Brain pericyte (primary cell): ENCODE measurements around the gene PPP2R2C.

Experiments used
- DNase-seq: peaks from one replicate; pipeline ENCODE4 v3.0.0-alpha.2; 2012; ENCODE audit warnings: low read depth, low spot score

PPP2R2C gene

DNA sequence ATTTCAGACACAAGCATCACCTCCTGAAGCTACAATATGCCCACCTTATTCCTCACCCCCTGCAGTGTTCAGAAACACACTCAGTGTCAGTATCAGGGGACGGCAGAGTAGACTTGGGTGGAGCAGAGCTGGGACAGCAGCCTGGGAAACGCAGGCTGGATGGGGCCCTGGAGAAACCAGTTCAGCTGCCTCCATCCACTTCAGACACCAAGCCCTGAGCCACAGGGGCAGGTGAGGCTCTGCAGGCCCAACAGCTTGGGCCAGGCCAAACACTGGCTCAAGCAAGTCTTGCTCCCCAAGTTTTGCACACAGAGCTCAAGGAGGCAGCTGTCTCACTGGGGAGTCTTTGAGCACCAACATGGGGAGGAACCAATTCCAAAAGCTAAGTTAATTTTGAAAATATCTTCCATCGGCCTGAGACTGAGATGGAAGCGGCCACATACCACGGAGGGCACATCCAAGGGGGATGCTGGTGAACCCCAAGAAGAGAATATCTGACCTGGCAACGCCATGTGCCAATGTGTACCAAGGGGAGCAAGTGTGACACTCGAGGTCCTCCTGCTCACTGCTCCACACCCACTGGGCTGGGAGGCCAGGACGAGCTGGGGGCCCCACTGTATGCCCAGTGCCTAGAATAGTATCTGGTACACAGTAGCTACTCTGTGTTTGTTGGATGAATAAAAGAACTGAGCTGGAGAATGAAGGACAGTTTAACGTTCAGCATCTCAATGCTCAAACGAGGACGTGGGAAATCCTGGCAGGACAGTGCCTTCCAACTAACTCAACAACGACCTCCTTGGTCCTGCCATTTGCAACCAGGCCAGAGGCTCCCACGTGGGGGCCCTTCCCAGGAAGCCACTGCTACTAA lies 45.6 kb downstream of the PPP2R2C start:
- no peak for DNase-seq

DNA sequence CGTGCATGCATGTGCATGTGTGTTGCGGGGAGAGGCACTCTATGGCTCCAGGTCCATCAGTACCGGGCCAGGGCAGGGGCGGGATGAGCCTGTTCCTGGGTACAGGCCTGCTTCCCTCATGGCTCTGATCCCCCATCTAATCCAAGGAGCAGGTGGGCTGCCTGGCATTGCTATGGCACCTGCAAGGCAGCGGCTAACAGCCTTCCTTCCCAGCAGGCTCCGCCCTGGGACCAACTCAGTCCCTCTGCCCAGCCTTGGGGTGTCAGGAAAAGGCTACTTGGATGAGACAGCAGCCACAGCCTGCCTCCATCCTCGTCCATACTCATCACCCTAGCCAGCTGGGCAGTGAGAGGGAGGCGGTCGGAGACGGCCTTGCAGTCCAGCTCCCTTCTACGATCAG lies 46.5 kb downstream of the PPP2R2C start:
- DNase-seq, result no peak

DNA sequence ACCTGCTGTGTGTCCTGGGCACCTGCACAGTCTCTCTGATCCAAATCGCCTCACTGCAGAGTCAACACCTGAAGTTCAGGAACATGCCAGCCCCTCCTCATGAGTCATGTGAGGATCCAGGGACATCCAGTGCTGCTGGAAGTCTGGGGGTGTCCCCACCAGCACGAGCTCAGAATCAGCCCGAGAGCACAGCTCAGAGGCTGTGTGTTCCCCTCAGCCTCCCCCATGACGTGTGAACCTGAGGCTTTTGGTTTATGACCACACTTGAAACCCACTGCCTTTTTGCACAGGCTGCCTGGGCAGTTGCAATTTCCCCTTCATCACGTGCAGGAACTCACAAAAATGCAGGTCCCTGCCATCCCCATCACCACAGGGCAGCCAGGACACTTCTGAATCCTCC lies 47.1 kb downstream of the PPP2R2C start:
- DNase-seq, result no peak

DNA sequence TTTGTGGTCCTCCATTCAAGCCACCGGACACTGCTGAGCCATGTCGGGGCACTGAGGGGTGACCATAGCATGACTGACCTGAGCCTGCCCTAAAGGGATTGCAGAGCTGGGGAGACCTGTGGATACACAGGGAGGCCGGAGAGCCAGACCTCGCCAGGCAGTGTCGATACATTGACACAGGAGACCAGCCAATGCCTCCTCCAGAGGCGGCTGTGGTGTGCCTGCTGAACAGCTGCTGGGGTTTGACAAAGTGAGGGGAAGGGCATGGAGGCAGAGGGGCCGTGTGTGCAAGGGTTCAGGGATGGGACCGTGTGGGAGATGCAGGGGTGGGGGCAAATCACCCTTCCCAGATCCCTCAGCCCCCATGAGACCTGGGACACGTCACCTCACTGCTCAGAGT lies 48.0 kb downstream of the PPP2R2C start:
- no peak for DNase-seq

DNA sequence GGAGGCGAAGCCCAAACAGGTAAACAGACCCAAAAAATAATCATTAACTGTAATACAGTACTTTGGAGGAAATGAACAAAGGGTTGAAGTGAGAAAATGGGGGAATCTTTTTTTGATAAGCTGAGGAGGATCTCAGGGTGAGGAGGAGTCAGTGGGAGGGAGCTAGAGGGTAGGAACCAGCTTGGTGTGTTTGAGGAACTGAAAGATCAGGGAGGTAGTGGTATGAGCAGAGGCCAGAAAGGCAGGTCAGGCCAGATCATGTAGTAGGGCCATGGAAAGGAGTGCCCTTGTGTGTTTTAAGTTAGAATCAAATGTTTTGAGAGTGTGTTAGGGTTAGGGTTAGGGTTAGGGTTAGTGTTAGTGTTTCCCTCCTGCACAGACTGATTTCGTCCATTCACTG lies 48.8 kb downstream of the PPP2R2C start:
- DNase-seq, result no peak

DNA sequence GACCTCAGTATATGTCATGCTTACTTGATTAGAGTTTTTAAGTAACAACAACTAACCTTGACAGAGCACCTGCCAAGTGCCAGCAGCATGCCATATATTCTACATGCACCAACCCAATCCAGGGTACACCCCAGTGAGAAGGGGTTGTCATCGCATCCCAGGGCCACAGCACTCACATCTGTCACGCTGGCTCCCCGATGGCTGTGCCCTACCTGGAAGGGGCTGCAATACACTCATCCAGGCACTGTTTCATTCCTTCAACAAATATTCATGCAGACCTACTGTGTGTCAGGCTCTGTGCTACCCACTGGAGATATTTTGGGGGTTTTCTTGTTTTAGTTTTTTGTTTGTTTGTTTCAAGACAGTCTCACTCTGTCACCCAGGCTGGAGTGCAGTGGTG lies 49.5 kb downstream of the PPP2R2C start:
- DNase-seq, result no peak

DNA sequence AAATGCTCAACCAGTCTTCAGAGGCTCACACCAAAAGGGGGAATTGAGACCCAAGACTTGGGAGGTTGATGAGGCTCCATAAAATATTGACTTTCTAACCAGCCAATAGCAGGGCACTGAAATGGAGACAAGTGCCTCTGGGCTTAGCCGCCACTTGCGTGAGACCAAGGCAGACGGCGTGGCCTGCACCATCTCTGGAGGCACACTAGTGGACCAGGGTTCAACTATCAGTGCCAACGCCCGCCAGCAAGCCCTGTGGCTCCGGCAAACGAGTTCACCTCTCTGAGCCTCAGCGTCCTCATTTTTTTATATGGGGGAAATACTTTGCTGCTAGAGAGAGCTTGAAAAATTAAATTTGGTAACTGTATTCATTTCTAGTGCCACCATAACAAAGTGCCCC lies 50.3 kb downstream of the PPP2R2C start:
- DNase-seq, result no peak

DNA sequence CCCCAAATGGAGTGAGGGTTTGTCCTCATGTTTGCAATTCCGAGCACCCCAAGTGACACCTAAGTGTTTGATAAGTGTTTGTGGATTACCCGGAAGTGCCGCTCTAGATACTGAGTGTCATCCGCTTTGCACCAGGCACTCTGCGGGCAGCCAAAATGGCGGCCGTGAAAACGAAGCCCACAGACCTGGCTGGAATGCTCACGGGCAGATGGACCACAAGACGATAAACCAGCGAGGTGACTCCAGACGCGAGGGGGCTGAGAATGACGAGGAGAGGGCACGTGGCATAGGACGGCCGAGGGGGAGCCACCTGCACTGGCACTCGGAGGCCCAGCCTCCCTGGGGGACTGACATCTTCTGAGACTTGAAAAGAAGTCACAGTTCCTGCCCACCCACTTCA lies 51.0 kb downstream of the PPP2R2C start:
- DNase-seq, result no peak

DNA sequence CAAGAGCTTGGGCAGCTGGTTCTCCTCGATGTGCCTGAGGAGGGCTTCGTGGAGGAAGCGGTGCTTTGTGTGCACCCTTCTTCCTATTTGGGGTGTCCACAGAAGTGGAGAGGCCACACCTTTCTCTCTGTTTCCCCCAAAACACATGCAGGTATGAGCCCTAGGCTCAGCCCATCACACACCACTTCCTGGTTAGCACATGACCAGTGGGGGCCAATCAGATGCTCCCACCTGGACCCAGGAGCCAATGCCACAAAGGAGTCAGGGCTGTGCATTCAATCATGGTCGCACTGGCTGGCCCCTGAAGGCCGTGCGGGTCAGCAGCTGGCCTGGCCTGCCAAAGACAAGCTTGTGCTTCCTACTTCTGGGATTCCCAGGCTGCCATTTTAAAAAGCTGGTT lies 51.4 kb downstream of the PPP2R2C start:
- DNase-seq, result no peak

DNA sequence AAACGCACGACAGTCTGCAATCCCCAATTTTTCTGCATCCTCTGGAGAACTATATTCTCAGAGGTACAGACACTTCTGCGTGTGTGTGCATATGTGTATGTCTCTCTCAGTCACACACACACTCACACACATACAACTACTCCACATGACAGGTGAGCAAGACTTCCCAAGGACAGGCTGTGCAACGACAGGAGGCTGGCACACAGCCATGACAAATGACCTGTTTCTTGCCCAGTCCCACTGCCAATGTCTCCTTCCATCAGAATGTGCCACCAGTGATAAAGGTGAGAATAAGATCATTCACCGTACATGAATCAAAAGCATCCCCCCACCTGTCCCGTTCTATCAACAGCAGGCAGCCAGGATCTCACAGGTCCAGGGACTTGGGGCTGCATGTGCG lies 52.4 kb downstream of the PPP2R2C start:
- no peak for DNase-seq

DNA sequence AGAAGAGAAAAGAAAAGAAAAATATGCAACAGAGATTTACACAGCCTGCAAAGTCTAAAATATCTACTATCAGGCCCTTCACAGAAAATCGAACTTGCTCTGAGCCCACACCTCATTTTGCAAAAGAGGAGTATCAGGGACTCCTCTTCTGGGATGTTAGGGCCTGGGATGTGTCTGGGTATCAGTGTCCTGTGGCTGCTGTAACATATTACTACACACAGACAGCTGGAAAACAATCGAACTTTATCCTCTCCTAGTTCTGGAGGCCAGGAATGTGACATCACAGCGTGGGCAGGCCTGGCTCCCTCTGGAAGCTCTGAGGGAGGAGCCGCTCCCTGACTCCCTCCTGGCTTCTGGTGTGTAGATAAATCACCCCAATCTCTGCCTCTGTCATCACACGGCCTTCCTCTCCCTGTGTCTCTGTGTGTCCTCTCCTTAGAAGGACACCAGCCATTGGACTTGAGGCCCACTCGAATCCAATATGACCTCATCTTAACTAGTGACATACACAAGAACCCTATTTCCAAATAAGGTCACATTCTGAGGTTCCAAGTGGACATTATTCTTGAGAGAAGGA lies 52.9 kb downstream of the PPP2R2C start:
- DNase-seq, result no peak

DNA sequence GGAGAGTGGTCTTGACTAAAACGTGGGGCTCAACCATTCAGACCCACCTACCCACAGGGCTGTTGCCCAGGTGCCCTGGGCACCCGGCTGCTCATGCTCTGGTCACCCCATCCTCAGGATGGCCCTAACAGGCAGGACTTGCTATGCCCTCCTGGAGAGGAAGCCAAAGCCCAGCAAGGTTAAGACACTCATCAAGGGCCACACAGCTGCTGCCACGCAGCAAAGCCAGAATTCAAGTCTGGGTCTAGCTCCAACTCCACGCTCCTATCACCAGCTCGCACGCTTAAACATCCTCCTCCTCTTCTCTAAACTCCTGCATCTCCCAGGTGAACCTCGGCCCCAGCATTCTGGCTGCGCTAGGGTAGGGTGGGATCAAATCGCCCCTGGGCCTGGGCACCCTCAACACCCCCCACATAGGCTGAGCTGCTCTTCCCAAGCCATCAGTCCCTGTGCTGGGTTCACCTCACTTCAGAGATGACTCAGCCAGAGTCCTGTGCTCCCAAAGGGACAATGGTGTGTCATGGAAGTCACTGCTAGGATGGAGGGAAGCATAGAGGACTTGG lies 54.1 kb downstream of the PPP2R2C start:
- DNase-seq, result no peak

DNA sequence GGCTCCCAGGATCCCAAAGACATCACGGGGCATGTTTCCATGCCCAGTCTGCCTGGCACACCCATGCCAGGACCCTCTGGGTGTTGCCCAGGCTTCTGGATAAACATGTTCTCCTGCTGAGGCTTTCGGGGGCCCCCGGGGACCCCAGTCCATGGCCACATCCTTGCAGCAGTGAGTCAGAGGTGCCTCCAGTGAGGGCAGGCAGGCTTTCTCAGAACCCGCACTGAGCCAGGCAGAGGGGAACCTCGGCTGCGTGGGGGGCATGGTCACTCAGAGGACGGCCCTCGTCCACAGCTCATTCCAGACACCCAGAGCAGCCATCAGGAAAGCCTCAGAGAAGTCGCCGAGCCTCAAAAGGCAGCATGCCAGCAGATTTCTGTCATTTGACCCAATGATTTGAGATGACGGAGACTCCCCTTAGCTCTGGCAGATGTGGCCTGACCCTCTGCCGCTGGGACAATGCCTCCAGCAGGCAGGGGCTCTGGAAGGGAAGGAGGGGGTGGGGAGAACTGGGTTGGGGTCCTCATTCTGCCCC lies 54.8 kb downstream of the PPP2R2C start:
- DNase-seq, result no peak

DNA sequence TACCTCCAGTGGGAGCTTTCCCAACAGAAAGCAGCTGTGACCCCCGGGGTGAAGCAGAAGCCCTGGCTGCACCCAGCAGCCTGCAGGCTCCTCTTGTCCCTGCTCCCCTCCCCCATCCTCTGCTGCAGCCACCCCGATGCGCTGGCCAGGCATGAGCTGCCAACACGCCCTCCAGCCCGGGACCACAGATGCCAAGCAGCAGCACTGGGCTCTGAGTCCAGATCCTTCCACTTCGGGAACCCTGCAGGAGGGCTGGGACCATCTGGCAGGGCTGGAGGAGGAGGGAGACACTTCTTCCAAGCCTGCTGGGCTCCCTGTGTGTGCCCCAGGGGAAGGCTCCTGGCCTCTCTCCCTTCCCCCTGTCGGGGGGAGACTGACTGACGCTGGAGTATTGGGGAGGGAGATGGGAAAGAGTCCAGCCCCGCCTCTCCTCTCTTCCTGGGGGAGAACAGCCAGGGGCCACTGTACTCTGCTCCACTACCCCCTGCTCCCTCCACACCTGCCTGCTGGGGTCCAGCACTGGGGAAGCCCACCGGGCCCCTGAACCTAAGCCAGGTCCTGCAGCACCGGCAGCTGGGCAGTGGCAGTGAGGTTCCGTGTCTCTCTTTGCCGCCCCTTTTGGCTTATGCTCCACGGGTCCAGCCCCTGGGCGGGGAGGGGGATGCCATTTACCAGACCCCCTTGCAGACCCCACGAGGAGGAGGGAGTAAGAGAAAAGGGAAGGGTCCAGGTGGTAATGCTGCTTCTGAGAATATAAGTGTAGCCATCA lies 55.7 kb downstream of the PPP2R2C start:
- no peak for DNase-seq

DNA sequence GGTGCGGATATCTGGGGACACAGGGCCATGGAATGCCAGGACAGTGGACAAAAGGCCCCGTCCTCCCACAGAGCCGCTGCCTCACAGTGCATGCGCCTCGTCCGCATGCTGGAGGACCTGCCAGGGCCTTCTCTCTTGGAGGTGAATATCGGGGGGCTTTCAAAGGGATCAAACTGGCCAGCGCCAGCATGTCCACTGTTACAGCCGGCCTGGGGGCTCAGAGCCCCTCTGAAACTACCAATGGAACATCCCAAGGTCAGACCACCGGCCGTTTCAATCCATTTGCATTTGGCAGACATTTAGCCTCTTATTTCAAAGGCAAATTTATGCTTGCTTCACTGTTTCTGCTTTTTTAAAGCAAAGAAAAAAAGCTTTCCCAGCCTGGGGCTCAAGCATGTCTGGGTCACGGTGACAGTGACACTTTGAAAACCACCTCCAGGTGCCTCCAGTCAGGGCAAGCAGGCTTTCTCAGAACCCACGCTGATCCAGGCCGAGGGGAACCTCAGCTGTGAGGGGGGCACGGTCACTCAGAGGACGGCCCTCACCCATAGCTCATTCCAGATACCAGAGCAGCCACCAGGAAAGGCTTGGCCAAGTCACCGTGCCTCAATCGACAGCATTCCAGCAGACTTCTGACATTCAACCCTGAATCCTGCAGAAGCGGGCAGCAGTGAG lies 57.2 kb downstream of the PPP2R2C start:
- no peak for DNase-seq

DNA sequence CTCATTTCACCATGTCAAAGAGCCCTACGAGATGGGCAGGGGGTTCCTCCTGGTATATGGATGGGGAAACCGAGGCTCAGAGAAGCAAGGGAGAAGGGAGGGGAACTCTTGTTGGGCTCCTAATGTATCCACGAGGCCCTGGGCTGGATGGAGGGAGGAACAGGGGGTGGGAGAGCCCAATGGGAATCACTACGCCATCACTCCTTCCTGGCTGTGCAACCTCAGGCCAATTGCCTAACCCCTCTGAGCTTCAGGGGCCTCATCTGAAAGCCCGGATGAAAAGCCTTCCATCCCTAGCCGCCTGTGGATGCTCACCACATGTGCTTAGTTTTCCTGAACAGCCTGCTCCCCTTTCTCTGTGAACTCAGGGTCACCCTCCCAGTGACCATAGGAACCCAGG lies 57.8 kb downstream of the PPP2R2C start:
- DNase-seq, result no peak

DNA sequence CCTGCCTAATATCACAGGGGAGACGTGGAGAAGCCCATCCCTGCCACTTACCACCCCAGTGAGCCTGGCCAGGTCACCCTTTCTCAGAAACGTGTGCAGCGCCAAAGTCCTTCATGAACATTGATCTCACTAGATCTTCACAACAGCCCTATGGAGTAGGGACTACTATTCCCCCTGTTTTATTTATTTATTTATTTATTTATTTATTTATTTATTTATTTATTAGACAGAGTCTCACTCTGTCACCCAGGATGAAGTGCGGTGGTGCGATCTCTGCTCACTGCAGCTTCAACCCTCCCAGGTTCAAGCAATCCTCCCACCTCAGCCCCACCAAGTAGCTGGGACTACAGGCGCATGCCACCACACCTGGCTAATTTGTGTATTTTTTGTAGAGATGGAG lies 61.8 kb downstream of the PPP2R2C start:
- DNase-seq, result no peak

DNA sequence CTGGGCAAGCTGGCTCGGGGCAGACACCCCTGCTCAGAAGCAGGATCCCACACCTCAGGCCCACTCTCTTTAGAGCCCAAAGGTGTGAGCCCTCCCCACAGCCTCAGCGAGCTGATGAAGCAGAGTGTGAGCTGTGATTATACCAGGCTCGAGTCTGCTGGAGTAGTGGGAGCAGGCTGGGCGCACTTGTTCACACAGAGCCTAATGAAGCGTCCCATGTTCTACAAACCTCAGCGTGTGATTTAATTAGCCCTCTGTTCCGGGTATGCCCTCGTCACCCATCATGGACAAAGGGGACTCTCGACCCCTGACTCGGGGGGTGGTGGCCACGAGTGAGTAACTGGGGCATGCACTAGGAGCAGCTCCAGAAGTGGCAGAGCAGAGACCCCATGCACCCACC lies 62.3 kb downstream of the PPP2R2C start:
- DNase-seq, result no peak

DNA sequence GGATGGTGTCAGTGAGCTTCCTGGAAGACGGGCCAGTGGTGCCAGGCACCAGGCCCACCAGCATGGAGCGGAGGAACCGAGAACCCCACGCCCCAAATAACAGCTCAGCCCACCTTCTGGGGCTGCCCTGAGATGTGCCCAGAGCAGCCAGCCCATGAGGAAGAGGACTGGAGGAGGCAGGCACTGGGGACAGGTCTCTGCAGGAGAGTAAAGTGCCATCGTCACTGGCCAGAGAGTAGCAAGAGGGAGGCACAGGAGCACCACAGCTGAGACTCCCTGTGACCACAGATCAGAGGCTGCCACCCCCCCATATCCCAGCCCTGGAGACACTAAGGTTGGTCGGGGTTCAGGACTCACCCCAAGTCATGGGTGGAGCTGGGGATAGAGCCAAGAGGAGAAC lies 63.0 kb downstream of the PPP2R2C start:
- DNase-seq, result no peak

DNA sequence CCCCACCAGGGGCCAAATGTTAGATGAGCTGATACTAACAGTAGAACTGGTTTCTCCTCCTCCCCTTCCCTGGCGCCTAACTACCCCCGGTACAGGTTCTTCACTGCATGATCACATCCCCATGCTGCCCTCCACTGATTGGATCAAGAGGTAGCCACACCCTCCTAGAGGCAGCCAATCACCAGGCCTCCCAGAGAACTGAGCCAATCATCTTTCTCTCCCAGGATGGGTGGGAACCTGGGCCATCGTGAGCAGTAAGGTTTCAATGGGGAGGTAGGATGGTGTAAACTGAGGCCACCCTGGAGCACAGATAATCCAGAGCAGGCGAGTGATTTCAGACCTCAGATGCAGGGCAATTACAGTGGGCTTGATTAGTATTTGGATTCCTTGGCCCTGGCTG lies 64.2 kb downstream of the PPP2R2C start:
- DNase-seq, result no peak

DNA sequence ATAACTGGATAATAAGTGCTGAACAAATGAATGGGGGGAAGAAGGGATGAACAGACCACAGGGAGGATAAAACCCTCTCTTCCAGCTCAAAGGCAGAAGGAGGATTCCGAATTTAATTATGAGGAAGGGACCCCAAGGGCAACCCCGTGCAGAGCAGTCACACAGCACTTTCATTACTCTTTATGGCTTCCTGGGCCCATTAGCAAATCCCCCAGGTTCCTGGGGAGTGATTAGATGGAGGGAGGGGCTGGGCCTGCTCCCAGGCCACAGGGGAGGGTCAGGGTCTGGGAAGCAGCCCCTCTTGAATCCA lies 67.1 kb downstream of the PPP2R2C start:
- no peak for DNase-seq
